GM23338 (cell line): Measurements from ENCODE around the gene FRRS1L. TPM values are rescaled to one million over a fixed set of nuclear protein-coding genes. Genes with fewer than 3 reads are reported as not detected.

ENCODE experiments used
- ATAC-seq: fragments of 200-7000 bp; cut with Tn5 transposase; 3 replicates; pipeline ENCODE4 v1.9.1; 2020
- DNase-seq: peaks from one replicate; pipeline ENCODE4 v3.0.0-alpha.2; 2015; ENCODE audit warnings: low spot score
- H2AFZ ChIP-seq: fragments of 200-600 bp; sonication (generic); 2 replicates; pipeline ENCODE4 v1.8.0; 2016; ENCODE audit warnings: antibody characterized with exemption, mild to moderate bottlenecking, moderate library complexity
- H3F3A ChIP-seq: fragments of 200-600 bp; sonication (generic); replicated peaks from 2 replicates; pipeline ENCODE4 v1.8.0; 2017; ENCODE audit warnings: antibody characterized with exemption, mixed run types, low read depth
- H3K27ac ChIP-seq: fragments of 200-600 bp; sonication (generic); 2 replicates; pipeline ENCODE4 v1.6.1; 2016; ENCODE audit warnings: low read depth
- H3K27me3 ChIP-seq: fragments of 200-600 bp; sonication (generic); 2 replicates; pipeline ENCODE4 v1.8.0; 2016; ENCODE audit warnings: mild to moderate bottlenecking, mixed run types, moderate library complexity; ENCODE audit not compliant: insufficient read depth
- H3K36me3 ChIP-seq: fragments of 200-600 bp; sonication (generic); 2 replicates; pipeline ENCODE4 v1.8.0; 2016; ENCODE audit warnings: mild to moderate bottlenecking; ENCODE audit not compliant: insufficient read depth
- H3K4me1 ChIP-seq: fragments of 200-600 bp; sonication (generic); 2 replicates; pipeline ENCODE4 v1.8.0; 2016; ENCODE audit warnings: mild to moderate bottlenecking, moderate library complexity; ENCODE audit not compliant: insufficient read depth
- H3K4me2 ChIP-seq: fragments of 200-600 bp; sonication (generic); 2 replicates; pipeline ENCODE4 v1.7.1; 2017; ENCODE audit warnings: mixed run types
- H3K4me3 ChIP-seq: fragments of 200-600 bp; sonication (generic); 2 replicates; pipeline ENCODE4 v1.6.1; 2016; ENCODE audit warnings: mixed run types
- H3K79me2 ChIP-seq: fragments of 200-600 bp; sonication (generic); replicated peaks from 2 replicates; pipeline ENCODE4 v1.8.0; 2017; ENCODE audit warnings: mild to moderate bottlenecking; ENCODE audit not compliant: insufficient read depth
- H3K9me2 ChIP-seq: fragments of 200-600 bp; sonication (generic); 2 replicates; pipeline ENCODE4 v1.8.0; 2017; ENCODE audit not compliant: insufficient read depth
- H4K20me1 ChIP-seq: fragments of 200-600 bp; sonication (generic); replicated peaks from 2 replicates; pipeline ENCODE4 v1.8.0; 2017; ENCODE audit warnings: mild to moderate bottlenecking; ENCODE audit not compliant: insufficient read depth
- H3K27ac Mint-ChIP-seq: 2 replicates; pipeline ENCODE4 v1.8.0; 2020; ENCODE audit warnings: inconsistent platforms, mild to moderate bottlenecking, moderate library complexity, mixed read lengths
- H3K27me3 Mint-ChIP-seq: 3 replicates; pipeline ENCODE4 v1.8.0; 2022; ENCODE audit warnings: low read depth, mild to moderate bottlenecking, moderate library complexity, mixed read lengths, inconsistent platforms; ENCODE audit not compliant: insufficient read depth, poor library complexity
- H3K36me3 Mint-ChIP-seq: 3 replicates; pipeline ENCODE4 v1.8.0; 2021; ENCODE audit warnings: low read depth, mild to moderate bottlenecking, inconsistent platforms, moderate library complexity, mixed read lengths
- H3K4me1 Mint-ChIP-seq: 3 replicates; pipeline ENCODE4 v1.8.0; 2020; ENCODE audit warnings: mild to moderate bottlenecking, inconsistent platforms, mixed read lengths
- H3K4me3 Mint-ChIP-seq: 3 replicates; pipeline ENCODE4 v1.8.0; 2021; ENCODE audit warnings: moderate library complexity, mild to moderate bottlenecking, inconsistent platforms, mixed read lengths
- H3K9me3 Mint-ChIP-seq: 3 replicates; pipeline ENCODE4 v1.8.0; 2020; ENCODE audit warnings: moderate library complexity, mild to moderate bottlenecking, inconsistent platforms, mixed read lengths
- CREB1 ChIP-seq: fragments of 250-450 bp; sonication (Bioruptor Pico); IDR thresholded peaks from 2 replicates; pipeline ENCODE4 v1.5.0; 2020; ENCODE audit warnings: low read depth, mild to moderate bottlenecking, moderate library complexity
- CTCF ChIP-seq, 2 experiments: fragments of 200-600 bp in 1 of 2; sonication (generic) in 1 of 2; conservative IDR thresholded peaks; 2 replicates each; pipeline versions ENCODE4 v1.5.1 to v1.6.1; 2016 to 2017; ENCODE audit warnings: antibody characterized with exemption in 2 of 2, low read depth in 2 of 2, mild to moderate bottlenecking in 2 of 2, moderate library complexity in 1 of 2
- EZH2 ChIP-seq: fragments of 200-600 bp; sonication (generic); IDR thresholded peaks from one replicate; pipeline ENCODE4 v1.8.0; 2017; ENCODE audit warnings: antibody characterized with exemption, mild to moderate bottlenecking, low read depth; ENCODE audit not compliant: unreplicated experiment
- EZH2phosphoT487 ChIP-seq: fragments of 200-600 bp; sonication (generic); IDR thresholded peaks from one replicate; pipeline ENCODE4 v1.8.1; 2018; ENCODE audit warnings: antibody characterized with exemption; ENCODE audit not compliant: unreplicated experiment
- JUNB ChIP-seq: IDR thresholded peaks from one replicate; pipeline ENCODE4 v1.6.1; 2016; ENCODE audit warnings: antibody characterized with exemption; ENCODE audit not compliant: unreplicated experiment
- NANOG ChIP-seq: IDR thresholded peaks from 2 replicates; pipeline ENCODE4 v1.6.1; 2016; ENCODE audit warnings: antibody characterized with exemption, borderline replicate concordance
- POLR2AphosphoS5 ChIP-seq: IDR thresholded peaks from 2 replicates; pipeline ENCODE4 v1.6.1; 2016; ENCODE audit warnings: antibody characterized with exemption, low read depth
- REST ChIP-seq: IDR thresholded peaks from one replicate; pipeline ENCODE4 v1.6.1; 2018; ENCODE audit warnings: antibody characterized with exemption; ENCODE audit not compliant: unreplicated experiment
- STAT1 ChIP-seq: IDR thresholded peaks from one replicate; pipeline ENCODE4 v1.6.1; 2016; ENCODE audit warnings: antibody characterized with exemption; ENCODE audit not compliant: unreplicated experiment
- ZNF114 ChIP-seq: fragments of 250-450 bp; sonication (Bioruptor Pico); IDR thresholded peaks from 2 replicates; pipeline ENCODE4 v1.5.0; 2020; ENCODE audit warnings: mild to moderate bottlenecking, moderate library complexity
- ZNF331 ChIP-seq: fragments of 250-450 bp; sonication (Bioruptor Pico); IDR thresholded peaks from 2 replicates; pipeline ENCODE4 v1.5.0; 2020; ENCODE audit warnings: low read depth, mild to moderate bottlenecking, moderate library complexity
- ZNF462 ChIP-seq: fragments of 250-450 bp; sonication (Bioruptor Pico); IDR thresholded peaks from 2 replicates; pipeline ENCODE4 v1.5.0; 2020; ENCODE audit warnings: mild to moderate bottlenecking, moderate library complexity
- polyA plus RNA-seq: library from polyadenylated mRNA; unstranded; fragments of >200 nt; fragmentation: Nextera tagmentation; extraction: Ambion mirVana; gene quantifications from 2 replicates; pipeline ENCODE4 v1.2.1, GENCODE V29; 2016
- total RNA-seq: library from RNA; depleted of rRNA; stranded (reverse); fragments of >200 nt; shearing (Covaris generic); gene quantifications from 2 replicates; pipeline ENCODE4 v1.2.3, GENCODE V29; 2014

The FRRS1L gene
- total and polyA plus RNA-seq, 2 experiments from 2014 or later, result 0.37 to 1.1 TPM

- TF ChIP-seq ZNF462 (CRISPR knock-in tag), result no peak
- TF ChIP-seq JUNB, result no peak
- no peak for TF ChIP-seq CTCF (conservative IDR thresholded peaks at IDR 0.05; ENCODE audit: low read depth in 2 of 2)
- no peak for TF ChIP-seq NANOG
- no peak for TF ChIP-seq CREB1 (CRISPR knock-in tag)
Observed at GRCh38 chr9:109191746-109192145, 24.7 kb upstream of the FRRS1L start (continued).

GRCh38 chr9:109190151-109190550 is 23.1 kb upstream of the FRRS1L start:
- Histone ChIP-seq H3K4me1 (no peaks in the 10 kb centered on the region), H3K27ac (no peak overlapping the region), H3K79me2 (no peaks in the 10 kb centered on the region), H3K27me3 (no peaks in the 10 kb centered on the region), H3K4me2 (no peak overlapping the region), H3K9me2 (no peaks in the 10 kb centered on the region), H3F3A (no peaks in the 10 kb centered on the region), H4K20me1 (no peaks in the 10 kb centered on the region), H3K4me3 (no peak overlapping the region), H2AFZ (no peak overlapping the region), H3K36me3 (no peaks in the 10 kb centered on the region)
- H3K36me3 Mint-ChIP-seq, result no peaks in the 10 kb centered on the region
- ATAC-seq (no peak), DNase-seq (no peak)
- peaks cover 5% of the 10 kb centered on the region for H3K27me3 Mint-ChIP-seq
- no peak overlapping the region for H3K27ac Mint-ChIP-seq
- peaks cover 6% of the 10 kb centered on the region; the same call in 2 of the 3 replicates for H3K4me1 Mint-ChIP-seq
- no peaks in the 10 kb centered on the region for H3K9me3 Mint-ChIP-seq
- no peak overlapping the region for H3K4me3 Mint-ChIP-seq
- no peak for TF ChIP-seq ZNF331 (CRISPR knock-in tag)
- TF ChIP-seq EZH2, result no peak
- TF ChIP-seq REST, result no peak
- TF ChIP-seq ZNF114 (CRISPR knock-in tag), result no peak
- TF ChIP-seq CREB1 (CRISPR knock-in tag), result no peak
- TF ChIP-seq POLR2AphosphoS5, result no peak
- no peak for TF ChIP-seq EZH2phosphoT487
- TF ChIP-seq JUNB, result no peak
- no peak for TF ChIP-seq STAT1
- no peak for TF ChIP-seq CTCF (conservative IDR thresholded peaks at IDR 0.05; ENCODE audit: low read depth in 2 of 2)
- TF ChIP-seq NANOG, result no peak
